Stimulated activated memory B cell treated with anti-CD40 and anti-IgM and Interleukin-4, amounts not matched to agents 10 μg/mL and 1 μg/mL and 100 μg/mL, for 72 hours (primary cell): ENCODE results near the gene MRPL48.
"Not testable (repeated sequence)": the region's sequence is repeated elsewhere in the genome, so short reads cannot be mapped to it uniquely, and the experiment has no call there.

Experiments used
- ATAC-seq: fragments of 150-1000 bp; cut with Tn5 transposase; 2 replicates; pipeline ENCODE4 v1.10.0; 2021
- H3K27ac Mint-ChIP-seq: one replicate; pipeline ENCODE4 v1.8.0; 2022; ENCODE audit warnings: mild to moderate bottlenecking, mixed read lengths
- H3K27me3 Mint-ChIP-seq: one replicate; pipeline ENCODE4 v1.8.0; 2022; ENCODE audit warnings: mixed read lengths
- H3K36me3 Mint-ChIP-seq: one replicate; pipeline ENCODE4 v1.8.0; 2022; ENCODE audit warnings: mixed read lengths
- H3K4me1 Mint-ChIP-seq: one replicate; pipeline ENCODE4 v1.8.0; 2022; ENCODE audit warnings: mixed read lengths
- H3K4me3 Mint-ChIP-seq: one replicate; pipeline ENCODE4 v1.8.0; 2022; ENCODE audit warnings: mild to moderate bottlenecking, moderate library complexity, mixed read lengths
- H3K9me3 Mint-ChIP-seq: one replicate; pipeline ENCODE4 v1.8.0; 2022; ENCODE audit warnings: mixed read lengths

The MRPL48 gene

DNA sequence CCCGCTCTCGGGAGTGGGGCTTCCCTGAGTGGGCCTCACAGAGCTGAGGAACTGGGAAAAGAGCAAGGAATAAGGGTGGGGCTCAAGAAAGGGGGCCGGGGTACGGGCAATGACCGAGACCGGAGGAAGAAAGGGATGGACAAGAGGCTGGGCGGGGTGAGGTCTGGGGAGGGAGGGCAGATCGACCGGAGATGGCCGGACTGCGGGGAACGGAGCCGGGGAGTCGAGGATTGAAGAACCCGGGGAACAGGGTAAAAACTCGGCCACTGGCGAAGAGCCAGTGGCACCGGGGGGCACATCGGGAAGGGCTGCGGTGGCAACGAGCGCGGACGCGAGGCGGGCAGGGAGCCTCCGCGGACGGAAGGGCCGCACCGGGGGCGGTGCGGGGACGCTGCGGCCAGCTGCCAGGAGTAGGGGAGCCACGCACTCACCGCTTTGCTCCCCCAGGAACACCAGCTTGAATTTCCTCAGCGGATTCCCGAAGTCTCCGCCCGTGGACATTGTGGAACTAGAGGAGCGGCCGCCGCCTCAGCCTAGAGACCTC is 27.5 kb upstream of the MRPL48 start:
- H3K36me3 Mint-ChIP-seq: peaks cover 6% of the 10 kb centered on the region
- H3K4me3 Mint-ChIP-seq: peak overlapping the region; percentile 97
- no peaks in the 10 kb centered on the region for H3K27me3 Mint-ChIP-seq
- H3K4me1 Mint-ChIP-seq: peaks cover 35% of the 10 kb centered on the region
- peaks cover 3% of the 10 kb centered on the region for H3K9me3 Mint-ChIP-seq
- no peak for ATAC-seq
- H3K27ac Mint-ChIP-seq: peak overlapping the region; percentile 82

DNA sequence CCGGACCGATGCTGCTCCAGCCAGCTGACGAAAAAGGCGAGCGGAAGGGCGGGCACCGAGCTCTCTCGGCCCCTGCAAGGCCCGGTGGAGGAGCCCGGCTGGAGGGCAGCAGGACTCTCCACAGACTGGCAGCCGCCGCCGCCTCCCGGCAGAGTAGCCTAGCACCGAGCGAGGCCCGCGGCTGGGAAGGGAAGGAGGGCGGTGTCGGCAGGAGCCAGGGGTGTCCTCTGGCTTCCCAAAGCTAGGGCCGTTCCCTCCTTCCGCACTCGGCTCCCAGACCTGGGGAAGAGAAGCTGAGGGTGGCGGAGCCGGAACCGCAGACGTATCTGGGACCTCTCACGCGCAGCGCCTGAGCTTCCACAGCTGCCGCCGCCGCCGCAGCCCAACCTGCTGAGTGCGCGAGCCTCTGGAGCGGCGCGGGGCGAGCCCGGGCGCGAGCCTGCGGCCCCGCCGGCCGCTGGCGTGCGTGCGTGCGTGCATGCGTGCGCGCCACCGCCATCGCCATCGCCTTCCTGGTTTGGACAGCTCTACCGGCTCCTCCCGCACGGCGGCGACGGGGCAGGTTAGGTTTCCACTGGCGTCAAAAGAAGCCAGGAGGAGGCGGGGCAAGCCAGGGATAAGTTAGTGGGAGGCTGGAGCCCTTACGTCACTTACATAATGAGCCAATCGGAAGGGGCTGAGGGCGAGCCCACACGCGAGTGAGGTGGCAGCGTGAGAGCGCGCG is 26.8 kb upstream of the MRPL48 start, which contains the start of gene RAB6A:
Gene RAB6A, minus strand, starts transcription at position 396 of the 724 bp plus-strand sequence. CDS start 439 bp downstream, outside the sequence.
- Mint-ChIP-seq H3K27ac (peak within 1 kb of the TSS; percentile 82), H3K4me3 (peak within 1 kb of the TSS; percentile 97), H3K9me3 (no peaks in the 10 kb centered on the region), H3K36me3 (no peaks in the 10 kb centered on the region), H3K27me3 (no peaks in the 10 kb centered on the region), H3K4me1 (peaks cover 28% of the 10 kb centered on the region)
- ATAC-seq: peak; percentile 98

DNA sequence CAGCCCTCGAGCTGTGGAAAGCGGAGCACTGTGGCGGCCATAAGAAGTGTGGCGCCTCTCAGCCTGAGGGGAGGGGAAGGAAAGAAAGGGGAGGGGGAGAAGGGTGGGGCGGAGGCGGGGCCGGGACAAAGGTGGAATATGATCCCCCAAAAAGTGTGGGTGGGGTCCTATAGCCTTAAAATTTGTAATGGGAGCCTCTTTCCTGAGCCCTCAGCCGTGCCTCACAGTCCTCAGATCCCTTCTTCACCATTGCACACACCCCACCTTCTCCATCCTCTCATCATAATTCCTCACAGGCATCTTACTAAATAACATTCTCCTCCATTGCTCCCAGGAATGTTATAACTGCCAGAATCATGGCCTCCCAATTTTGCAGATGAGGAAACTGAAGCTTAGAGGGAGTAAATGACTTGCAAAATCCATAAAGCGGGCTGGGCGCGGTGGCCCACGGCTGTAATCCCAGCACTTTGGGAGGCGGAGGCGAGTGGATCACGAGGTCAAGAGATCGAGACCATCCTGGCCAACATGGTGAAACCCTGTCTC is 26.2 kb upstream of the MRPL48 start:
- Mint-ChIP-seq H3K9me3 (no peaks in the 10 kb centered on the region), H3K4me3 (peak overlapping the region; percentile 97), H3K27ac (peak overlapping the region; percentile 82), H3K4me1 (peaks cover 27% of the 10 kb centered on the region), H3K36me3 (no peaks in the 10 kb centered on the region), H3K27me3 (peaks cover 5% of the 10 kb centered on the region)
- peak; percentile 13 for ATAC-seq

DNA sequence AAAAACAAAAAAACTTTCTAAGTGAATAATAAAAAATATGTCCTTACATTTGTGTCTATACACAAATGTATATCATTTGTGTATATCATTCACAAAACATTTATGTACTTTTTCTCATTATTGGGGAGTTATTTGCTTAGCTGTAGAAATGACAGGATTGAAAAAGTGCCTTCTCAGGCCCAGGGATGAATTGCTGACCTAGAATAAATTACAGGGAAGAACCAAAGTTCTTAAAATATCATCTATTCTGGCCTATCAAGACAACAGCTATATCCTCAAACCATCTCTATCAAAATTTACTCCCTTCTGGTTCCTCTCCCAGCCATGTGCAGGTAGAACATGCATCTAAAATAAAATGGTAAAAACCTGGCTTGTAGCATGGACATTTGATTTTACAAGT is 24.9 kb upstream of the MRPL48 start:
- no peaks in the 10 kb centered on the region for H3K36me3 Mint-ChIP-seq
- H3K4me1 Mint-ChIP-seq: peaks cover 27% of the 10 kb centered on the region
- no peak overlapping the region for H3K4me3 Mint-ChIP-seq
- H3K9me3 Mint-ChIP-seq: no peaks in the 10 kb centered on the region
- H3K27ac Mint-ChIP-seq: no peak overlapping the region
- peaks cover 18% of the 10 kb centered on the region for H3K27me3 Mint-ChIP-seq
- ATAC-seq: no peak

DNA sequence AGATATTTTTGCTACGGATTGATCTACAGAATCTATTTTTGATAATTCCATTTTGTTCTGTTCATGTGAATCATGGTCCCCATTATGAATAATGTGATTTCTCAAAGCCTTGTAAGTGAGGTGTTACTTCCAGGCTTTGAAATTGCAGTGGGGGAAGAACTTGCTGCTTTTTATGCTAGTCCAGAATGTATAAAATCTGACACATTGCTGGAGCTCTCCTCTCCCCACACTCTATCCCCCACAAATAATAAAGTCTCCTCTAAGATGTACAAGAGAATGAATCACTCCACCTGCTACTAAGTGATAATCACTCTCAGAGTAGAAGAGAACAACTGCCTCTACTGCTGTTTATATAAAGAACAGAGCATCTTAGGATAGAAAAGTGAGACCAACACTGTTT is 20.9 kb upstream of the MRPL48 start:
- no peak for ATAC-seq
- H3K9me3 Mint-ChIP-seq: no peaks in the 10 kb centered on the region

DNA sequence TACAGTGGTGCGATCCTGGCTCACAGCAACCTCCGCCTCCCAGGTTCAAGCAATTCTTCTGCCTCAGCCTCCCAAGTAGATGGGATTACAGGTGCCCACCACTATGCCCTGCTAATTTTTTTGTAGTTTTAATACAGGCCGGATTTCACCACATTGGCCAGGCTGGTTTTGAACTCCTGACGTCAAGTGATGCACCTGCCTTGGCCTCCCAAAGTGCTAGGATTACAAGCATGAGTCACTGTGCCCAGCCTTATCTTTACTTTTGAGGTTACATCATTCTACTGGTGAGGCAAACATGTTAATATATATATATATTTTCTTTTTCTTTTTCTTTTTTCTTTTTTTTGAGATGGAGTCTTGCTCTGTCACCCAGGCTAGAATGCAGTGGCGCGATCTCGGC is 16.9 kb upstream of the MRPL48 start:
- peaks cover 27% of the 10 kb centered on the region for H3K27me3 Mint-ChIP-seq
- H3K9me3 Mint-ChIP-seq, H3K27ac Mint-ChIP-seq: not testable (repeated sequence)

More for the DNA sequence above, 20.9 kb upstream of the MRPL48 start:
- H3K36me3 Mint-ChIP-seq: no peaks in the 10 kb centered on the region
- no peak overlapping the region for H3K27ac Mint-ChIP-seq
- H3K4me3 Mint-ChIP-seq: no peak overlapping the region
- H3K4me1 Mint-ChIP-seq: peaks cover under 1% of the 10 kb centered on the region
- peaks cover 19% of the 10 kb centered on the region for H3K27me3 Mint-ChIP-seq

DNA sequence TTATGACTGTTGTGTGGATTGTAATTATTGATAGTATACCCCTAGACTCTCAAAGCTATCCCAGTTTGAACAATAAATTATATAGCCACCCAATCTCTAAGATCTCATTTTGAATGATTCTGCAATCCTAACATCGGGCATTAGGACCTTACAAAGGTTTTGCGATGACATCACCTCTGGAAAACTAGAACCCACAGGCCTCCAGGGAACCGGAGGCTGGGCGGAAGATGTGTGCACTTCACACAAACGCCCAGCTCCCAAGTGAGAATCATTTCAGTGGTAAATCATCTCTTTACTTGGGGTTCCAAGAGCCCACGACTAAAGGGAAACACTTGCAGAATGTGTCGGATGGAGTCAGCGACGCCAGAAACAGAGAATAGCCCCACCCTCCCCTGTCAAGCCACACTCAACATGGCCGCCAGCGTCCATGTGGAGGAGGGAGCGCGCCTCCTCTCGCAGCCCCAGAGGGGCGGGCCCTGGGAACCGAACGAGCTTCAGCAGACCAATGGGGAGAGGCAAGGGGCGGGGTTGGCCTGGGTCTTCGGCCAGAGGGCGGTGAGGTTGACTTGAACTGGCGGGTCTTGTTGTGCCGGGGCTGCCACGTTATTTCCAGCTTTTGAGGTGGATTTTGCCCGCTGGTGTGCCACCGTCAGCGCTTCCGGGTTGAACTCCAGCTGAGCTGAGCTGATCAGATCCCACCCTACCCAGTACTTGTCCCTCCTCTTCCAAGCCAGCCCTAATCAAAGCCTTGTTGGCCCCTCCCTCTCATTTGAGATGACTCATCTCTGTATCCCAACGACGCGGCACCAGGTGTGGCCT is 8.4 kb upstream of the MRPL48 start:
- H3K4me1 Mint-ChIP-seq: peaks cover 8% of the 10 kb centered on the region
- ATAC-seq: peak; percentile 100
- no peaks in the 10 kb centered on the region for H3K36me3 Mint-ChIP-seq
- H3K4me3 Mint-ChIP-seq: peak overlapping the region; percentile 92
- peaks cover 5% of the 10 kb centered on the region for H3K27me3 Mint-ChIP-seq
- peaks cover 1% of the 10 kb centered on the region for H3K9me3 Mint-ChIP-seq
- peak overlapping the region; percentile 85 for H3K27ac Mint-ChIP-seq

More for the DNA sequence above, 16.9 kb upstream of the MRPL48 start:
- H3K4me1 Mint-ChIP-seq, ATAC-seq, H3K36me3 Mint-ChIP-seq, H3K4me3 Mint-ChIP-seq: not testable (repeated sequence)

DNA sequence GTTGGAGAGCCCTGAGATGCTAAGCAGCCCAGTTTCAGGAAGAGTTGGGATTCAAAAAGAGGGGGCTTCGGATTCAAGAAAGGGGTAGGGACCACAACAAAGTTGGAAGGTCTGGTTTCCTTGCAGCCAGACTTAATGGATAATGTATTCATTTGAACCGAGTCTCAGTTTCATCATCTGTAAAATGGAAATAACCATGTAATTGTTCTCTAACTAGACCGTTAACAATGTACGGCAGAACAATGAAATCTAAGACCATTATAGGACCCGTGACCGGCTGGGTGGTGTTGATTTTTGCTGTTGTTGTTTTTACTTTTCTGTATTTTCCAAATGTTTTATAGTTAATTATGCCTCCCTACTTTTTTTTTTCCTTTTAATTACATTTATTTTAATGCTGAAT is 6.4 kb upstream of the MRPL48 start:
- ATAC-seq: no peak
- Mint-ChIP-seq H3K4me3 (no peak overlapping the region), H3K27me3 (no peaks in the 10 kb centered on the region), H3K4me1 (peaks cover 5% of the 10 kb centered on the region), H3K27ac (no peak overlapping the region), H3K9me3 (no peaks in the 10 kb centered on the region), H3K36me3 (no peaks in the 10 kb centered on the region)

DNA sequence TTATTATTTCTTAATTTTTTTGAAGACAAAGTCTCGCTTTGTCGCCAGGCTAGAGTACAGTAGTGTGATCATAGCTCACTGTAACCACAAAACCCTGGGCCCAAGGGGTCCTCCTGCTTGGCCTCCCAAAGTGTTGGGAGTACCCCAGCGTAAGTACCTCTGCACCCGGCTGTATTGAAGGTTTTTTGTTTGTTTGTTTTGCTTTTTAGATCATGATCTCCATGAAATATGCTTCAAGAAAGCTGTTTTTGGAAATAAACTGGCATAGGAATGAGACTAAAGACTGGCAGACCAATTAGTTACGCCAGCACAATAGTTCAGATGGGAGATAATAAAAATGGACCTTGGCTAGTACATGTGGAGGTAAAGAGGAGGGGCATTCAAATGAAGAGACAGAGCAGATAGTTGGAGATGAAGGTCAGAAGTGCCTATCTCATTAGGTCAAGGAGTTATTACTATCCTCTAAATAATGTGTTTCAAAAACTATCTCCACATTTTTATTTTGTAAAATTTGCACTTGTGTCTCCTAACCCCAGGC is 4.1 kb upstream of the MRPL48 start:
- Mint-ChIP-seq H3K4me1 (peaks cover 11% of the 10 kb centered on the region), H3K4me3 (no peak overlapping the region), H3K27ac (no peak overlapping the region), H3K27me3 (no peaks in the 10 kb centered on the region), H3K36me3 (no peaks in the 10 kb centered on the region), H3K9me3 (no peaks in the 10 kb centered on the region)
- ATAC-seq: no peak

DNA sequence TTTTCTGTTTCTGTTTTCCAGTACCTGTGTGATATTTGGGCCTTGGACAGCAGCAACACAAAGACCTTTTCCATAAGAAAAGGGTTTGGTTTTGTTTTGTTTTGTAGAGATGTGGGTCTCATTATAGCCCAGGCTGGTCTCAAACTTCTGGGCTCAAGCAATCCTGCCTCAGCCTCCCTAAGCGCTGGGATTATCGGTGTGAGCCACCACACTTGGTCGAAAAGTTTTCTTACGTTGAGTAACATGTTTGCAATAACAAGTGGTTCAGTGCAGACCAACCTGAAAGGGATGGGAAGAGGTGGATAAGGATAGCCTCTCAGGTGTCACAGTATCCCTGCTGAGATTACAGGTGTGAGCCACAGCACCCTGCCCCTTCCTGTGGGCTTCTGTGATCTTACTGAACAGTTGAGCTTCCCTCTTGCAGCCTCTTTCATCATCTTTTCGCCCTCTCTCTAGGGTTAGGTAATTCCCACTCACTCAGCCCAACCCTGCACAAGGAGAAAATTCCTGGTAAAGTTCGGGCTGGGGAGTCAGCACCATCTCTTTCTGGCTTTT is 3.5 kb upstream of the MRPL48 start:
- ATAC-seq: no peak
- no peak overlapping the region for H3K27ac Mint-ChIP-seq
- no peaks in the 10 kb centered on the region for H3K27me3 Mint-ChIP-seq
- no peaks in the 10 kb centered on the region for H3K9me3 Mint-ChIP-seq
- no peak overlapping the region for H3K4me3 Mint-ChIP-seq
- no peaks in the 10 kb centered on the region for H3K36me3 Mint-ChIP-seq
- peaks cover 13% of the 10 kb centered on the region for H3K4me1 Mint-ChIP-seq

DNA sequence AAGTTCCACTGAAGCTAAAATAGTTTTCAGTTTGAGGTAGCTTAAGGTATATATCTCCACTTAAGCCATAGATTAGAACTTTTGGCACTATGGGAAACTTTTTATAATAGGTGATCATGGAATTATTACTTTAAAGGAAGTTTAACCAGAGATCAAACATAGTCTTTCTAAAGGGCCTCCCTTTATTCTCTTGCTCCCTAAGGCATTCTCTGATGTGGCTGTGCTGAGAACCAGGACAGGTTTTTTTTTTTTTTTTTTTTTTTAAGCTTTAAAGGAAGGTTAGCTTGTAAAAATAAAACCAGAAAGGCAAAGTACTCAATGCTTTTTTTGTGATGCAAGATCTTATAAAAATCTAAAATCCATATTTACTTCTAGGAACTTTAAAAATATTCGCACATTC is 2.9 kb upstream of the MRPL48 start:
- H3K27ac Mint-ChIP-seq: no peak overlapping the region
- H3K27me3 Mint-ChIP-seq: no peaks in the 10 kb centered on the region
- ATAC-seq: no peak
- H3K4me1 Mint-ChIP-seq: peaks cover 16% of the 10 kb centered on the region
- no peak overlapping the region for H3K4me3 Mint-ChIP-seq
- no peaks in the 10 kb centered on the region for H3K36me3 Mint-ChIP-seq
- H3K9me3 Mint-ChIP-seq: no peaks in the 10 kb centered on the region

DNA sequence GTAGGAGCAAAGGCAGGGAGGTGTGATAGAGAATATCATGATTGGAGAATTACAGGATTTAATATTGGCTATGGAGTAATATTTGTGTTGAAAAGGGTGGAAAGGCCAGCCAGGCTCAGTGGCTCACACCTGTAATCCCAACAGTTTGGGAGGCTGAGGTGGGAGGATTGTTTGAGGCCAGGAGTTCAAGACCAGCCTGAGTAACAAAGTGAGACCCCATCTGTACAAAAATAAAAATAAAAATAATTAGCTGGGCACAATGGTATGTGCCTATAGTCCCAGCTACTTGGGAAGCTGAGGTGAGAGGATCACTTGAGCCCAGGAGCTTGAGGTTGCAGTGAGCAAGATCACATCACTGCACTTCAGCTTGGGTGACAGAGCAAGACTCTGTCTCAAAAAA is 2.2 kb upstream of the MRPL48 start:
- not testable (repeated sequence) for H3K27ac Mint-ChIP-seq, H3K9me3 Mint-ChIP-seq, H3K4me3 Mint-ChIP-seq, H3K27me3 Mint-ChIP-seq, ATAC-seq, H3K36me3 Mint-ChIP-seq
- H3K4me1 Mint-ChIP-seq: peaks cover 16% of the 10 kb centered on the region

DNA sequence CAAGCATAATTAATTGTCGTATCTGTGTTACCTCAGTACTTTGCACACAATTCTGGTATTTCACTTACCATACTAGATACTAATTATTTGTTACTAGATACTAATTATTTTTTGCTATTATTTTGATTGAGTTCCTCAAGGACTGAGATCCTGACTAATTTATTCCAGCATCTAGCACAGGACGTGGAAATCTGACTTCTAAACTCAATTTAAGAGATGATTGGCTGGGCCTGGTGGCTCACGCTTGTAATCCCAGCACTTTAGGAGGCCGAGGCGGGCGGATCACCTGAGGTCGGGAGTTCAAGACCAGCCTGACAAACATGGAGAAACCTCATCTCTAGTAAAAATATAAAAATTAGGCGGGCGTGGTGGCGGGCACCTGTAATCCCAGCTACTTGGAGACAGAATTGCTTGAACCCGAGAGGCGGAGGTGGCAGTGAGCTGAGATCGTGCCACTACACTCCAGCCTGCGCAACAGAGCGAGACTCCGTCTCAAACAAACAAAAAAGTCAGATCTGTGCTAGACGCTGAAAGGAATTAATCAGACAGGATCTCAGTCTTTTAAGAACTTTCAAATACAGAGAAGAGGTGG is 527 bp upstream of the MRPL48 start:
- Mint-ChIP-seq H3K4me1 (peaks cover 16% of the 10 kb centered on the region), H3K27me3 (no peaks in the 10 kb centered on the region), H3K9me3 (no peaks in the 10 kb centered on the region), H3K36me3 (no peaks in the 10 kb centered on the region), H3K27ac (peak overlapping the region; percentile 98), H3K4me3 (peak overlapping the region; percentile 99)
- ATAC-seq: no peak

DNA sequence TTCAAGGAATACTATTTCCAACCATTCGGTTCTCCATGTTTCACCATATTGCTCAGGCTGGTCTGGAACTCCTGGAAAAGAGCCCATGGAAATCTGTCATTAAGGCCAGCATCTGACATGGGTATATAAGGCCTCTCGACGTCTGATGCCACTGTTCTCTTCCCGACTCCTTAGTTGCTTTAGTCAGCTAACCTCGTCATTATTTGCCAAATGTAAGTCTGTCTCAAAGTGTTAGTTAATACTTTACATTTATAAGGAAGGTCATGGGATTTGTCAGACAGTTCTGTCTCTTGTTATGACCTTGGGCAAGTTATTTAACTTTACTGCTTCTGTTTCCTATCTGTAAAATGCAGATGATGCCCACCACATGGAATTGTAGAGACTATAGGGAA is 1.6 kb downstream of the MRPL48 start:
- no peaks in the 10 kb centered on the region for H3K9me3 Mint-ChIP-seq
- peak overlapping the region; percentile 98 for H3K27ac Mint-ChIP-seq
- ATAC-seq: no peak
- H3K4me3 Mint-ChIP-seq: peak overlapping the region; percentile 99
- peaks cover 24% of the 10 kb centered on the region for H3K4me1 Mint-ChIP-seq
- peaks cover 6% of the 10 kb centered on the region for H3K36me3 Mint-ChIP-seq
- no peaks in the 10 kb centered on the region for H3K27me3 Mint-ChIP-seq
